ENCODE data around the gene TACSTD2. TPM values are rescaled to one million over a fixed set of nuclear protein-coding genes. Genes with fewer than 3 reads are reported as not detected.

The TACSTD2 gene
- total RNA-seq, 3 donors from 2014 or later (not counting 1 experiment from before 2014, with no cell fraction given): 0.21 TPM; not detected in 2

- ATAC-seq (no peak), DNase-seq (no peak)
- Histone ChIP-seq H3K4me1 (ENCODE audit: control insufficient read depth, insufficient read depth, low read length) (peaks cover 1% of the 10 kb centered on the region), H3K4me3 (ENCODE audit: low read length) (no peak overlapping the region), H3K27me3 (ENCODE audit: control insufficient read depth, insufficient read depth, low read length) (peaks cover 12% of the 10 kb centered on the region), H3K36me3 (ENCODE audit: control insufficient read depth, insufficient read depth, low read length) (no peaks in the 10 kb centered on the region), H3K27ac (ENCODE audit: low read length) (no peak overlapping the region), H3K9me3 (ENCODE audit: control insufficient read depth, insufficient read depth, low read length) (no peaks in the 10 kb centered on the region)
- peaks cover 0 to 10% of the 10 kb centered on the region in 2 donors for H3K4me1 Mint-ChIP-seq
- H3K4me3 Mint-ChIP-seq: no peak overlapping the region
- H3K27ac Mint-ChIP-seq: no peak overlapping the region
- TF ChIP-seq CTCF (IDR thresholded peaks at IDR 0.05): no peak
- H3K36me3 Mint-ChIP-seq: no peaks in the 10 kb centered on the region
- H3K27me3 Mint-ChIP-seq (ENCODE audit: low read depth in 2 of 2): peaks cover 34 to 56% of the 10 kb centered on the region in 2 donors
- WGBS (ENCODE audit: insufficient coverage): 86% methylated on average over 1 of the region's 2 CpGs
- intact Hi-C loops (cut with micrococcal nuclease): no loop called here
- H3K9me3 Mint-ChIP-seq: no peaks in the 10 kb centered on the region
These were observed 4.6 kb upstream of the TACSTD2 start for GRCh38 chr1:58581641-58582040.

- Mint-ChIP-seq H3K4me3 (no peak overlapping the region), H3K27me3 (ENCODE audit: low read depth in 2 of 2) (peaks cover 43 to 59% of the 10 kb centered on the region in 2 donors), H3K4me1 (peaks cover 6 to 20% of the 10 kb centered on the region in 2 donors), H3K9me3 (no peaks in the 10 kb centered on the region), H3K27ac (no peak overlapping the region), H3K36me3 (no peaks in the 10 kb centered on the region)
- H3K27me3 ChIP-seq (ENCODE audit: control insufficient read depth, insufficient read depth, low read length): peaks cover 25% of the 10 kb centered on the region
- H3K36me3 ChIP-seq (ENCODE audit: control insufficient read depth, insufficient read depth, low read length): no peaks in the 10 kb centered on the region
- DNase-seq: no peak
- intact Hi-C loops (cut with micrococcal nuclease): no loop called here
- no peak overlapping the region for H3K4me3 ChIP-seq (ENCODE audit: low read length)
- H3K27ac ChIP-seq (ENCODE audit: low read length): no peak overlapping the region
- no peak for TF ChIP-seq CTCF (IDR thresholded peaks at IDR 0.05)
- peaks cover 11% of the 10 kb centered on the region for H3K4me1 ChIP-seq (ENCODE audit: control insufficient read depth, insufficient read depth, low read length)
- WGBS (ENCODE audit: insufficient coverage): no CpG with 5 or more reads among the region's 1 CpG
- no peak for ATAC-seq
- H3K9me3 ChIP-seq (ENCODE audit: control insufficient read depth, insufficient read depth, low read length): no peaks in the 10 kb centered on the region
These were observed 3.1 kb upstream of the TACSTD2 start for GRCh38 chr1:58580186-58580585.

GRCh38 chr1:58577654-58578030, 590 bp upstream of the TACSTD2 start:
- H3K27me3 Mint-ChIP-seq (ENCODE audit: low read depth in 2 of 2): peaks cover 50 to 57% of the 10 kb centered on the region in 2 donors
- Histone ChIP-seq H3K27ac (ENCODE audit: low read length) (no peak overlapping the region), H3K36me3 (ENCODE audit: control insufficient read depth, insufficient read depth, low read length) (no peaks in the 10 kb centered on the region), H3K27me3 (ENCODE audit: control insufficient read depth, insufficient read depth, low read length) (peaks cover 25% of the 10 kb centered on the region), H3K9me3 (ENCODE audit: control insufficient read depth, insufficient read depth, low read length) (no peaks in the 10 kb centered on the region), H3K4me1 (ENCODE audit: control insufficient read depth, insufficient read depth, low read length) (peaks cover 11% of the 10 kb centered on the region), H3K4me3 (ENCODE audit: low read length) (no peak overlapping the region)
- H3K9me3 Mint-ChIP-seq: no peaks in the 10 kb centered on the region
- no peak overlapping the region for H3K27ac Mint-ChIP-seq
- H3K4me1 Mint-ChIP-seq: peaks cover 6 to 16% of the 10 kb centered on the region in 2 donors
- H3K4me3 Mint-ChIP-seq: peak overlapping the region; percentile 10
- intact Hi-C loops (cut with micrococcal nuclease): no loop called here
- ATAC-seq: no peak
- no peaks in the 10 kb centered on the region for H3K36me3 Mint-ChIP-seq
- no peak for TF ChIP-seq CTCF (IDR thresholded peaks at IDR 0.05)
- no peak for DNase-seq
- WGBS (ENCODE audit: insufficient coverage): 14% methylated on average over 2 of the region's 3 CpGs

- Histone ChIP-seq H3K27me3 (ENCODE audit: control insufficient read depth, insufficient read depth, low read length) (peaks cover 28% of the 10 kb centered on the region), H3K4me3 (ENCODE audit: low read length) (peak overlapping the region; percentile 16)
These were observed 726 bp downstream of the TACSTD2 start for GRCh38 chr1:58576325-58576726.

More at GRCh38 chr1:58576325-58576726, 726 bp downstream of the TACSTD2 start:
- H3K4me1 Mint-ChIP-seq: peaks cover 6 to 16% of the 10 kb centered on the region in 2 donors
- no peak for TF ChIP-seq CTCF (IDR thresholded peaks at IDR 0.05)
- peak overlapping the region; percentile 55 for H3K4me3 Mint-ChIP-seq
- intact Hi-C loops (cut with micrococcal nuclease): no loop called here
- no peak overlapping the region for H3K27ac ChIP-seq (ENCODE audit: low read length)
- H3K36me3 ChIP-seq (ENCODE audit: control insufficient read depth, insufficient read depth, low read length): no peaks in the 10 kb centered on the region
- peaks cover 11% of the 10 kb centered on the region for H3K4me1 ChIP-seq (ENCODE audit: control insufficient read depth, insufficient read depth, low read length)
- H3K9me3 ChIP-seq (ENCODE audit: control insufficient read depth, insufficient read depth, low read length): no peaks in the 10 kb centered on the region
- no peaks in the 10 kb centered on the region for H3K36me3 Mint-ChIP-seq
- no peaks in the 10 kb centered on the region for H3K9me3 Mint-ChIP-seq
- peaks cover 53 to 68% of the 10 kb centered on the region in 2 donors for H3K27me3 Mint-ChIP-seq (ENCODE audit: low read depth in 2 of 2)
- no peak overlapping the region for H3K27ac Mint-ChIP-seq
- DNase-seq (peak in 1 of 2 donors; percentile 15), ATAC-seq (peak in 2 of 3 donors; percentile 15 to 48)
- 7% methylated on average over 43 of the region's 43 CpGs for WGBS (ENCODE audit: insufficient coverage)

Measured in natural killer cell (primary cell).